ENCODE data around the gene KLF8.

DNA sequence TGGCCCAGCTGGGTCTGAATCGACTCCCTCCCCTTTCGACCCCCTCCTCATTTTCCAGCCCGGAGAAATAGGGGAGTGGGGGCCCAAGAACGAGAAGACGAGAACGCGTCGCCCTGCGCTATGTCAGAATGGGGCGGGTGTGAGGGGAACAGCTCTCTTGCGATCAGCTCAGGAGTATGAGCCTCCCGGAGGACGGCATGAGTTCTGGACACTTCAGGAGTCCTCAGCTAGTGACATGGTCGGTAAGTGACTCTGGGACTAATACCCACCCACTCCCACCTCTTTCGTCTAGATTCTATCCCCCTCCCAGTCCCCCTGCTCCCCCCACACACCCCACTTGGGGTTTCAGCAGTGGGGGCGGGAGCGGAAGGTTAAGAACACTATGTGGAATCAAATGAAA is 944 bp downstream of the KLF8 start:
- no peak for TF ChIP-seq CTCF (conservative IDR thresholded peaks at IDR 0.05)
- TF ChIP-seq ZFX (IDR thresholded peaks at IDR 0.05): no peak

Data from C4-2B (cell line).